Measurements from ENCODE around the gene OR2B2.
"Not testable (repeated sequence)": the region's sequence is repeated elsewhere in the genome, so short reads cannot be mapped to it uniquely, and the experiment has no call there.

Gene OR2B2

GRCh38 chr6:27911956-27912446 lies at the start of gene OR2B2:
Gene OR2B2, minus strand, starts transcription at chr6:27912396. Its CDS starts 77 bp downstream, at chr6:27912319.
- DNase-seq = no peak

DNA sequence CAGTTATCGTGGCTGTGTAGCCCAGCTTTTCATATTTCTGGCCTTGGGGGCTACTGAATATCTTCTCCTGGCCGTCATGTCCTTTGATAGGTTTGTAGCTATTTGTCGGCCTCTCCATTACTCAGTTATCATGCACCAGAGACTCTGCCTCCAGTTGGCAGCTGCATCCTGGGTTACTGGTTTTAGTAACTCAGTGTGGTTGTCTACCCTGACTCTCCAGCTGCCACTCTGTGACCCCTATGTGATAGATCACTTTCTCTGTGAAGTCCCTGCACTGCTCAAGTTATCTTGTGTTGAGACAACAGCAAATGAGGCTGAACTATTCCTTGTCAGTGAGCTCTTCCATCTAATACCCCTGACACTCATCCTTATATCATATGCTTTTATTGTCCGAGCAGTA lies 45.3 kb upstream of the OR2B2 start:
- no peak for DNase-seq

DNA sequence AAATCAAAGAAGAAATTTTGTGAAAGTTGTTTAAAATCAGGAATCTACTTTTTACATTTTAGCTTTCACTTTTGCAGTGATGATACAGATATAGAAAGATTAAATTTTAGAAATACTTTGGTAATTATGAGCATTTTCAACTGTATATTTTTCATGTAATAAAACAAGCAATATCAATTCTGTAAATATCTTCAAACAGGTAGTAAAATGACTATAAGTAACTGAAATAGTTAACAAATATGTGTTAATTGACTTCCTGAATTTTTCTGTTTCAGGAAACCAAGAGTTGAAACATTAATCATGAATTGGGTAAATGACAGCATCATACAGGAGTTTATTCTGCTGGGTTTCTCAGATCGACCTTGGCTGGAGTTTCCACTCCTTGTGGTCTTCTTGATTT lies 44.7 kb upstream of the OR2B2 start, which contains the start of gene OR2B6:
Gene OR2B6, plus strand, starts transcription at position 301 of the 400 bp plus-strand sequence. Its CDS starts 0 bp downstream, at position 301.
- DNase-seq = no peak

- no peak for DNase-seq
Observed at GRCh38 chr6:27951040-27951439, 38.8 kb upstream of the OR2B2 start.

GRCh38 chr6:27948237-27948636 lies 36.0 kb upstream of the OR2B2 start:
- no peak for DNase-seq

- DNase-seq = not testable (repeated sequence)
Observed at GRCh38 chr6:27943072-27943471, 30.9 kb upstream of the OR2B2 start.

- DNase-seq = no peak
Observed at GRCh38 chr6:27940766-27941165, 28.6 kb upstream of the OR2B2 start.

DNA sequence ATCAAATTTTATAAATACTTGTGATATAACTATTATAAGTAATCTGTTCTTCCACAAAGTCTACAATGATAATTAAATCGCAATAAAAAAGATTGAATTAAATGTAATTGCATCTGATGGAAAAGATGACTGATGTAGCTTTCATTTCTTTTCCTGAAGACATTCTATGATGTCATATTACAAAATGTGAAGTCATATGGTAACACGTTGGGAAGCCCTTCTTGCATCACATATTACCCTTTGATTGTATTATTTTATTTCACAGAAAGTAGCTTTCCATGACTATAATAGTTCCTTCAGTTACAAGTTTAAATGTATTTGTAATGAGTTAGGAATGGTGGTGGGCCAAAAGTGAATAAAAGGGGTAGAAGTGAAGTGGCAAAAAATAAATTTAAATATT lies 19.0 kb upstream of the OR2B2 start:
- no peak for DNase-seq

- not testable (repeated sequence) for DNase-seq
Observed at GRCh38 chr6:27929930-27930329, 17.7 kb upstream of the OR2B2 start.

- DNase-seq = not testable (repeated sequence)
Observed at GRCh38 chr6:27928041-27928440, 15.8 kb upstream of the OR2B2 start.

GRCh38 chr6:27924179-27924578 lies 12.0 kb upstream of the OR2B2 start:
- DNase-seq = no peak

DNA sequence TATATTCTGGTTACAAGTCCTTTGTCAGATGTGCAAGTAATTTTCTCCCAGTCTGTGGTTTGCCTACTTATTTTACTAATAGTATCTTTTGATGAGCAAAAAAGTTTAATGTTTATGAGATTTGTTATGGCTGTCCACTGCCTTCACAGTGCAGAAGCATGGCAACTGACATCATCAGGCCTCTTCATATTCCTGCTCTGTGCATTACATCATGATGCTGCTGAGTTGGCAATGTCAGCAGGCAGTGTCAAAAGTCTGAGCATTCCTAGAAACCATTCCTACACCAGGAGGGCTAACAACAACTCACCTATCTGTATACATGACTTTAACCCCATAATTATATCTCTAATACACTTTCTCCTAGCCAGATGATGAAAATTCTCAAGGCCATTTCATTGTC lies 10.8 kb upstream of the OR2B2 start:
- no peak for DNase-seq

GRCh38 chr6:27908017-27908416 lies 4.2 kb downstream of the OR2B2 start:
- no peak for DNase-seq

DNA sequence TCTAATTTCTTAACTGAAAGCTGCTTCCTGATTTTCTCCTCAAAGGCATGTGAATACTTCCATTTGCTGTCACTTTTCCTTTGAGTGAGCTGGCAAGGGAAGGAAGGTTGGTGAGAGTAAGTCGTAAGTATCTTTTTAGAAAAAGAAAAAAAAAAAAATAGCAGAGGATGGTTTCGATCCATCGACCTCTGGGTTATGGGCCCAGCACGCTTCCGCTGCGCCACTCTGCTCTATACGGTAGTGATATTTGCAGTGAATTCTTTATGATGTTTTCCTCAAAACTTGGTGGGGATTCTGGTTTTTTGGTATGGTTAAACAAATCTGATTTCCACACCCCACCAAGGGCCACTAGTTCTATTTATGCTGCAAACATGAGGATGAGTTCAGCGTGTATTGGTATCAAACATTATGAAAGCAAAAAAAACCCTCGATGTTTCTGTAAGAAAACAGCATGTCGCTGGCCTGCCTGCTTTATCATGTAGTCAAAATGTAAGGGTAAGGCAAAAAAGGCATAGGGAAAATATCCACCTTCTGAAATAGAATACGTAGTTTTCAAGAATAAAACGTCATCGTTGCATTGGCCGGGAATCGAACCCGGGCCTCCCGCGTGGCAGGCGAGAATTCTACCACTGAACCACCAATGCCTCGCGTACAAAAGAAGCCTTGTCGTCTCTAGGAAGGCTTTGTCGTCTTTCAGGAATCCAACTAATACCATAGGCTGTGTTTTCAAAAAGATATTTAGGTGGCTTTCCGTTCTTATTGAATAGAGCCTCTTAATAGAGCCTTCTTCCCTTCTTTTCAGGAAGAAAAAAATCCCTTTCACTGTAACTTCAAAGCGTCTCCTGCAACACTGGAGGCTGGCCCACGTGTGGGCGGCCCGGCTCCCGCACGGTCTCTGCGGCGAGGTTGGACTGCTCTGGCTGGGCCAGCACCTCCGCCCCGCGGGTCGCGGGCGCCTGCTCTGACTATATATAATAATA lies 9.6 kb downstream of the OR2B2 start:
- DNase-seq = peak; percentile 87

GRCh38 chr6:27901801-27902200 lies 10.4 kb downstream of the OR2B2 start:
- DNase-seq = no peak

GRCh38 chr6:27900197-27900596 lies 12.0 kb downstream of the OR2B2 start:
- not testable (repeated sequence) for DNase-seq

DNA sequence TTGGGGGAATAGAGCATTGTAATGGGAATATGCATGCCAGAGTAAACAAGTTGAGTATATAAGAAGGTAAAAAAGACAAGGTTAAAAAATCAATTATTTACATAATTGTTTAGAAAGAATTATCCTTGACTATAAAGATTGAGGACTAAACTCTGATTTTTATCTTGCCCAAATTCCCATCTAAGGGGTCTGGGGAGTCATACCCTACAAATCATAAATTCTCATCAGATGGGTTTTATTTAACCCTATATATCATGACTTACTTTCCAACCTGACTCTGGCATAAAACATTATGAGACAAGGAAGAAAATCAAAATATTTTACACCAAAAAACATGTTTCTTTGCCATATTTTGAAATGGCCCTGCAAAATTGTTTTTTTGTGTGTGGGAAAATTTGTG lies 12.7 kb downstream of the OR2B2 start:
- no peak for DNase-seq

DNA sequence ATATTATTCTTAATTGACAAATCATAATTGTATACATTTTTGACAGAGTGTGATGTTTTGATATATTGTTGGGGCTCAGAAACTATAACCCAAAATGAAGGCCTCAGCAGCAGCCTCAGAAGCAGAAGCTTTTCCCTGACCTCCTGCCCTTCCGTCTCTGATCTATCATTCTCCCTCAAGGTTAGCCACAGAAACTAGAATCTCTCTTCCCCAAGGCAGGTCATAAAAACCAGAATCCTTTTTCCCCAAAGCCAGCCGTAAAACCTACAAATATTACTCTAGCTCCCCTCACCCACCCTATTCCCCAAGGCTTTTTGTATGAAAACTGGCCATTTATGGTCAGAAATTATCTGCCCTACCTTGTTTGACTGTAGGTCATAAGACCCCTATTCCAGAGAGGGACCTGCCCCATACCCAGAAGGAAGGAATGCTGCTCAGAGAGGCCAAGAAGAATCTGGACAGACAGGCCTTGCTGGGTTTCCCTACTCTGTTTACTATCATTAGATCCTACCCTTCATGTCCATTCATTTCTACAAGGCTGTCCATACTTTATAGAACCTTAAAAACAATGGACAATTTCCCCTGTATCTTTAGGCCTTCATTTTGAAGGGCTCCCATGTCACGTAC lies 14.5 kb downstream of the OR2B2 start:
- DNase-seq = no peak

DNA sequence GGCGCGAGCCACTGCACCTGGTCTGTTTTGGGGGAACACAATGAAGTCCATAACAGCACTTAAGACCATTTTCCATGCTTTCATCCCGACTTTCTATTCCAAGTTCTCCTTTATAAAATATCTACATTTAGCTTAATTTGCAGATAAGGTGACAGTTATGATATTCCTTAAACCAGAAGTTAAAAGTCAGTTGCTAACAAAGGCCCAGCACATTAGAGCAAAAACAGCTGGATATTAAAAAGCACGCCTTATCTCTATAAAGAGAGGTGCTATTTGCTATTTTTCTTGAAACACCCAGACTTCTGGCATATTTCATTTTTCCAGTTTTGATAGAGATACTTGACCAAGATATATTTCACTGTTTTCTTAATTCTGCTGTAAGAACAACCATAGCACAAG lies 15.8 kb downstream of the OR2B2 start:
- no peak for DNase-seq

DNA sequence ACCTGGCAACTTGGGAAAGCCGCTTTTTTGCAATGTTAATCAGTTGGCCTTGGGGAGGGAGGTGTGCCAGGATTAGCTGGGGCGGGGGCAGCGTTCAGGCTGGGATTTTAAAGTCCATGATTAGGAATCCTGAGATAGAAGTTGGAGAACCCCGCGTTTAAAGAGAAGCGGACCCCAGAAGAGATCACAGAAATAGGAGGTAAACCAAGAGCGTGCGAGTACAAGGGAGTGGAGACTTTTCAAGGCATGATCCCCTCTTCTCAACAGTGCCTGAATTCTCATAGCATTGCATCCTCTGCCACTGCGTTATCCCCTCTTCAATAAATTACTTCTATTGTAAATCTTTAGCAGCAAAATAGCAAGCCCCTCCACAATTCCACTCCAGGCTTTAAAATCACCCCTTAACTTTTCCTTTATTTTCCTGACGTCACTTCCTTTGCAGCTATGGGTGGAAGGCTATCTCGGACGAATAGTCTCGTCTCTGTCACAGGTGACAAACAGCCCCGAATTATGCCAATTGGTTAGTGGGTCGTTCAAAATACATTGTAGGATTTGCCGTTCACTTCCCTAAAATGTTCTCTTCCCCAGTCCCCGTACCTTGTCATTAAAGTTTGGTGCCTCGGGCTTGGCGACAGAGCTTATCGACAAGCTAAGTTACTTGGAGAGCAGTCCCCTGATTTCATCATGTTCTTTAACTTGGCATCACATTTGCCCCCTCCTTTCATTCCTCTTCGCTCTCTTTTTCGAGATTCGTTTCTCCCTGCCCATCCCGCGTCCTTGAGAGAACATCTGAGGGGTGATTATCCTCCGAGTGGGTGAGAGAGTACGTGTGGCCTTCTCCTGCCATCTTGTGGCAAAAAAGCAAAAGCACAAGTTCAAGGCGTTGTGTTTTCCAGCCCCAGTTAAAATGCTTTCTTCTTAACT lies 17.1 kb downstream of the OR2B2 start:
- peak; percentile 79 for DNase-seq

DNA sequence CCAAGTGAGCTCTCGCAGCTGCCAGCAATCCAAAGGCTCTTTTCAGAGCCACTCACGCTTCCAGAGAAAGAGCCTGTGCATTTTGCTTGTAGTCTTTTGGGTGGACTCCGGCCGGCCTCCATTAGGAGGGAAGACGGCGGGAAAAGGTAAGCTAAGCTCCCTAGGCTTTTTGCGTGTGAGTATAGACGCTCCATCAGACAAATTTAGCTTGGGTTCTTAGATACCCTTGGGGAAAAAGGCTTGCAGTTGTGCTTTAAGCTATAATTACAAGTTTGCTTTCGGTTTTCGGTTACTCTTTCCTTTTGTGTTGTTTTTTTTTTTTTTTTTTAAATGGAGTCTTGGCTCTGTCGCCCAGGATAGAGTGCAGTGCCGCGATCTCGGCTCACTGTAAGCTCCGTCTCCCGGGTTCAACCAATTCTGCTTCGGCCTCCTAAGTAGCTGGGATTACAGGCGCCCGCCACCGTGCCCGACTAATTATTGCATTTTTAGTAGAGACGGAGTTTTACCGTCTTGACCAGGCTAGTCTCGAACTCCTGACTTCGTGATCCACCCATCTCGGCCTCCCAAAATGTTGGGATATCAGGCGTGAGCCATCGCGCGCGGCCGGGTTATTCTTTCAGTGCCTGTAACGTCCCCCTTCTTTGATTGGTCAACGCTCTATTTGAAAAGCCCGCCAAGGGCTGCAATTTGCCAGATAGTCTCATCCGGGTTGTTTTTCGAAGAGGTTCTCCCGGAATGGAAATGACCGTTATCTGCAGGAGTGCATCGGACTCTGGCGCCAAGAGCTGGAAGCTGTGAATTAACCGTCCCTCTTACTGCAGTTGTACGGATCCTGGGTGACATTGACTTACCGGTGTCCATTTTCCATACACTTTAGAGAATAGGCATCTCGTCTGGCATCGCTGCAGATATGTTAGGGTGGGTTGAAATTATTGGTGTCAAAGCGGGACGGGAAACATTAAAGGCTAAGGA lies 18.1 kb downstream of the OR2B2 start:
- peak; percentile 88 for DNase-seq
